ENCODE measurements around the gene PITPNB.
A peak's percentile ranks its signal among the peaks of the same experiment; 100 is the strongest.

PITPNB gene

DNA sequence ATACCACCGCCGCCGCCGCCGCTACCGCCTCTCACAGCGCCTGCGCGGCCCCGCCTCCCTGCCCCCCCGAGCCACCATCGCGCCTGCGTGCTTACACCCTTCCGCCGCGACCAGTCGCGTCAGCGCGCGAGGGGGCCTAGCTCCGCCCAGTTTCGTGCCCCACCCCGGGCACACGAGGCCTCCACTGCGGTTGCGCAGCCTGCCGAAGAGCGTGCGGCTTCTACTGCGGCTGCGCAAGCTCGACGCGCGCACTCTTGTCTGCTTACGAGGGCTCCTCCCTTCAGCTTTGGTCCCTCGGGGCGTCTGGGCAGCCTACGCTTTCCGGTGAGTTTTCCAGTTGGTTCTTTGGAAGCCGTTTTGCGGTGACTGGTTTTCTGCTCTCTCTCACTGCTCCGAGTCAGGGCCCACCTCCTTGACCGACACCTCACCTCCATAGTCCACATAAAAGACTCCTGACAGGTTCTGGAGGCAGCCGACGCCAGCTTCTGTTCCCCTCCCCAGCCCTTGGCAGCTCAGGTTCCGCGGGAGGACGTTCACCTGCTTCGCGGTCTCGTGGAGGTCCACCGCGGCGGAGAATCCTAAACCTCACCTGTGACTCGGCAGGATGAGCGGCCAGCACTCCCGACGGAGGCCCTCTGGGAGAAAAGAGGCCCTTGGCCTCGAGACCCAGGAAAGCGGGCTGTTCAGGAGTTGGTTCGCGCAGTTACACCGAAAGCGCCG lies at the start of gene PITPNB:
Gene PITPNB (minus strand): TSS at position 35 of the 720 bp plus-strand sequence. CDS start 65 bp downstream, outside the sequence.
- DNase-seq = peak; percentile 95

DNA sequence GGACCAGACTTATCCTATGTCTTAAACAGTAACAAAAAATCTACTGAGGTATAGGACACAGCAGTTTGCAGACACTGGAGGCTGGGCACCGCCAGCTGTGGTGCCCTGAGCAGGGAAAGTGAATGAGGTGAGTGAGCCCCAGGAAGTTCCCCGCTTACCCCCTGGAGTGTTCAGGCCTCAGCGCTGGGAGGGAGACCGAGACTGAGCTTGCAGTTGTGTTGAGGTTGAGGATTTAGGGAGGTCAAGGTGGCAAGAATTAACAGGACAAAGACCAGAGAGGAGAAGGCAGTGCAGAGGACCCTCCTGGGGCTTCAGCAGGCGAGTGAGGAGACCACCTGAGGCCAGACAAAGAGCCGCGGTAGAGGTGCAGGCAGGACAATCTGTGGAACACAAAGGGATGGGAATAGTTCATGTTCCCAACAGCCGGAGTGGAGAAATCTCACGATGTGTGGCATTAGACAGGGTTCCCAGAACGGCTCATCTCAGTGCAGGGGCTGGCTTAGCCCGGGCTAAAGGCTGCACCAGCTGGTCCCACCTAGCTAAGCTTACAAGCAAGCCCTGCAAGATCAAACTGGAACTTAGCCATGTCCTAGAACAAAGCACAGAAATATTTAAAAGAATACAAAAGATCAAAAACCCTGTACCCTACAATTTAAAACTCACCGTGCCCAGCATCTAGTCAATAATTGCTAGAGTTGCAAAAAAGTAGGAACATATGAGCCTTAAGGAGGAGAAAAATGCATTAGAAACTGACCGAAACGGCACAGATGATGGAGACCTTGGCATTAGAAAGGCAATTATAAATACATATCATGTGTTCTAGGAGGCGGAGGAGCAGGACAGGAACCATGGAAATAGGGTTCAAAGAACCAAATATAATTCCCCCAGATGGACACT lies 47.4 kb upstream of the PITPNB start:
- DNase-seq = no peak

DNA sequence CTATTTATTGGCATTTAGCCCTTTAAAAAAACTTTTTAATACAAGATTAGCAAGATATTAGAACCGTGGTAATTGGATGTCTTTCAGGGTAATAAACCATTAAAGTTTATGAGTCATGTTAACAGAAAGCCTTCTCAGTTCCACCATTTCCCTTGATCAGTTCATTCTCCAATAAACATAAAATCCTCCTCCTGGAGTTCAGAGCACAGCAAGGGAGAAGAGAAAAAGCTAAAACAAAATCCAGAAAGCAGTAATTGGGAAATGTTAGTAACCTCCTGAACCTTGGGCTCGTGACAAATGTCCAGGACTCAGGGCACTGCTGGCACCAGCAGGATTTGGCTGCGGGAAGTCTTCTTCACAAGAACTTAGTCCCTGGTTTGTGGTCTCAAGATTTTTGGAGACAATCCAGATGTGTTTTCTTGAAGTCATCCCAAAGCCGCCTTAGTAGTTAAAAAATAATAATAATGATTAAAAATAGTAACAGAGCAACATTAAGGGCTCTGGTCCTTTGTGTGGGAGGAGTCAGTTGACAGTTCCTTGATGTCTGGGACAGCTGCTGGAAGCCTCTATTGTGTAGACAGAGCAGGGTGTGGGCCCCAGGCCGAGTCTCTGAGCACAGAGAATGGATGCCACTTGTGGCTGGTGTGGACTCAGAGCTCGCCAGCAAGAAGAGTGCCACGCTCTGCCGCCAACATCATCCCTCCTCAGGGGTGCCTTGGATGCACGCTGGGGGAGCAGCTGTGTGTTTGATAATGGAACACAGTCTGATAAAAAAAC lies 43.4 kb upstream of the PITPNB start:
- DNase-seq = peak; percentile 42

DNA sequence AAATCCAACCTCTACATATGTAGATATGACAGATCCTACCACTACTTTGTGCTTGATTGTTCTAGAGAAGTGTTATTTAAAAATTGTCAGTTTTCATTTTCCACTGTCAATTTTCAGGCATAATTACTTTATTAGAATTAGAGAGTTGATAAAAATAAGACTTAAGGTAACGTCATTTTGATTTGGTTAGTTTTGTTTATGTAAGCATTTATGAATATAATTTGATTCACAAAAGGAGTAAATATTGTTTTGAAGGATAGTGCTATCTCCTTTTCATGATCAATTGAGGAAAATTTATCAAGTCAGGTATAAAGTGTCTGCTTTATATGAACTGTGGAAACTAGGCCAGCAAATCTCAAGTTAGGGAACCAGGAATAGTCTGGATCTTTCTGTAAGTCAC lies 42.6 kb upstream of the PITPNB start:
- no peak for DNase-seq

DNA sequence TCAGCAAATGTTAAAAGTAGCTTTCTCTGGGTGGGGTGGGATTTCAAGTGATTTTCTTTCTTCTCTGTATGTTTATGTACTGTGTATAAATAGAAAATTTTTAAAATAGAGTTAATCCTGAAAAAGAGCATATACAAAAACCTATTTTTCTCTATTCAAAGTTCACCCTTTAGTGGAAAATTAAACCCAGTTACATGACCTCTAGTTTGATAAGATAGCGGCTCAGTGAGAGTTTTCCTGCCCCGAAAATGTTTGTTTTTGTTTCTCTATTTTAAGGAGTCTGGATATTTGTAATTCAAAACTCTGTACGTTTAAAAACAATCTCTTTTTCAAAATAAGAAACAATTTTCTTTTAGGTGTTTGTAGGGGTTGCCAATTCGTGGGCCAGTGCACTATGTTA lies 42.1 kb upstream of the PITPNB start:
- no peak for DNase-seq

DNA sequence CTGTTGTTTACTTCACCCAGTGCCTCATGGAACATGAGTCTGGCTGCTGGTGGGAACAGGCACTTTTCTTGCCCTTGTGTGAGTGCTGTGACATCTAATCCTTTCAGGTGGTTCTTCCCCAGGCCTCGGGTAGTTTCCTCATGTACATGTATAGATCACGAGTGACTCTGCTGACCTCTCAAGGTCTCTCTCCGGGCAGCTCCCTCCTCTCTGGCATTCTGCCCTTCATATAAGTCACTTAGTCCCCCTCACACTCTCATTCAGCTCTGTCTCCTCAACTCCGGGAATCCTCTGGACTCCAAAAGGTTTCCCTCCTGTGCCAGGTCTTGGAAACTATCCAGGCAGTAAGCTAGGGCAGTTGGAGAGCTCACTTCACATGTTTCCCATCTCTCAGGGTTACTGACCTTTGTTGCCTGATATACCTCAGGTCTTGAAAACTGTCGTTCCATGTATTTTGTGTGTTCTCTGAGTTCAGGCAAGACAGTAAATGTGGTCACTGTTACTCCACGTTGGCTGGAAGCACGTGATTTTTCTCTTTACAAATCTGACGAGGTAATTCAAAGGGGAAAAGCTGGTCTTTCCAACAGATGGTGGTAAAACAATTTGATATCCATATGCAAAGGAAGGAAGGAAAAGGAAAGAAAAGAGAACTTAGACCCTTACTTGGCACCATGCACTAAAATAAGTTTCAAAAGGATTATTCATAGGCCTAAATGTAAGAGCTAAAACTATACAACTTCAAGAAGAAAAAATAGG lies 40.5 kb upstream of the PITPNB start:
- no peak for DNase-seq

DNA sequence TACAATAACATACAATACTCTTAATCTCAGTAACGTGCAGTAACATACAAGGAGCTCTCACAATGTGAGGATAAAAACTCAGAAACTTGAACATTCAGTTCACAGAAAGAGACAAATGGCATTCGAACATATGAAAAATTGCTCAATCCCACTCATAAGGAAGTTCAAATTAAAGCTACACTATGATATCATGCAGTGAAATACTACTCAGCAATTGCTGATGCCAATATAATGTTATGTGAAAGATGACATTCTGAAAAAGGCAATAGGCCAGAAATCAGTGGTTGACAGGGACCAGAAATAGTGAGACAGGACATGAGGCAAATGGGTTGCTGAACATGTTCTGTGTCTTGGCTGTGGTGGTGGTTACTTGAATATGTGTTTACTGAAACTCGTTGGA lies 33.7 kb upstream of the PITPNB start:
- no peak for DNase-seq

DNA sequence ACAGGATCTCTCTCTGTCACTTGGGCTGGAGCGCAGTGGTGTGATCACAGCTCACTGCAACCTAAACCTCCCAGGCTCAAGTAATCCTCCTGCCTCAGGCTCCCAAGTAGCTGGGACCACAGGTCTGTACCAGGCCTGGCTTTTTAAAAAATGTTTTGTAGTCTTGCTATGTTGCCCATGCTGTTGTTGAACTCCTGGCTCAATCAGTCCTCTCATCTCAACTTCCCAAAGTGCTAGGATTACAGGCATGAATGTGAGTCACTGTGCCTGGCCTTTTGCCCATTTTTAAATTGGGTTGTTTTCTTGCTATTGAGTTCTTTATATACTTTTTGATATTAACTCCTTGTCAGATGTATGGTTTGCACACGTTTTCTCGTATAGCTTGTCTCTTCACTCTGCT lies 33.0 kb upstream of the PITPNB start:
- no peak for DNase-seq

DNA sequence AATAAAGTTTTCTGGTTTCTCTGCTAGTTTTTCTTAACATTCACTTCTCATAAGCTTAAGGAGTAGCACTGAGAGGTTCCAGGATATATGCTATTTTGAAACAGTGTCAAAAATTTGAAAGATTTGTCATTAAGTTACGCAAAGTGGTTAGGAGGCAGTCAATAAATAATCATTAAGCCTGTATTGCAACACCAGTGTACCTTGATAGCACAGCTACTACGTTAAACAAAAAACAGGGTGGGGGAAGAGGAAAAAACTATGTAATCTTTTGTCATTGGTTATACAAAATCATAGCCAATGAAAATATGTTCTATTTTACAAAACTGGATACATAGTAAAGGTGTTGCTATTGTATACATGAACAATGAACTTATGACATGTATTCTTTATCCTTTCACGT lies 30.4 kb upstream of the PITPNB start:
- DNase-seq = no peak

DNA sequence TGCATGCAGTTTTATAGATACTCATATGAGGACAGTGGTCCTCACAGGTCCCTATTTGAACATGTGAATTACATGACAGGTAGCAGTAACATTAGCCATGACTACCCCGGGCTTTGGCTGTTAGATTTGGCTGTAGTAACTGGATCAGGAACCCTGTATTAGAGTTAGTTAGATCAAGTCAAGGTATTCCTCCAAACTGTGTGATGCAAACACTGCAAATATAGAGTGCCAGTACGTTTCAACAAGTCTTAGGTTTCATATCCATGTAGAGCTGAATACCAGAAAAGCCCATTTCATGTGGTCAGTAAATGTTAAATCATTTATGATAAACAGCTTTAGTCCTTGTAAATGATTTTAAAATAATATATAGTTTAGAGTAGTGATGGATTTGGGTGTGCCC lies 29.5 kb upstream of the PITPNB start:
- no peak for DNase-seq

DNA sequence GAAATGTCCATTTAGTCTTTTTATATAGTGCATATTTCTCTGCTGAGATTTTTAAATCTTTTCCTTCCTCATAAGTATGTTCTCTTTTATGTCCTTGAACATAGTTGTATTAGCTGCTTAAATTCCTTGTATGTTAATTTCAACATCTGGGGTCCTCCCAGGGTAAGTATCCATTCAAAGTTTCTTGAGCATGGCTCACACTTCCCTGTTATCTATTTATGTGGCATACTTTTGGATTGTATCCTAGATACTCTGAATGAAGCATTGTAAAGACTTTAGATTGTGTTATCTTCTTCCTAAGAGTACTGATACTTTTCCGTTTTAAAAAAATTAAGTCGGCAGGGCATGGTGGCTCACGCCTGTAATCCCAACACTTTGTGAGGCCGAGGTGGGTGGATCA lies 28.4 kb upstream of the PITPNB start:
- DNase-seq = no peak

DNA sequence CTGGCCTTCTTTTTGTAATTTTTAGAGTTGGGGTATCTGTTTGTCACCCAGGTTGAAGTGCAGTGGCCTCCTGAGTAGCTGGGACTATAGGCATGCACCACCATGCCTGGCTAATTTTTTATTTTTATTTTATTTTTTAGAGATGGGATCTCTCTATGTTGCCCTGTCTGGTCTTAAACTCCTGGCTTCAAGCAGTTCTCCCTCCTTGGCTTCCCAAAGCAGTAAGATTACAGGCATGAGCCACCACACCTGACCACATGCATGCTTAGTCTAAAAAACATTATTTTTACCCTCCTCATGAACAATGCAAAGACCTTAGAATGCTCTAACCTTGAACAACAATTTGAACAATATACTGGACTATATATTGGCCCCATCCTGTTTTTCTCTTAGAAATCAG lies 22.1 kb upstream of the PITPNB start:
- DNase-seq = no peak

DNA sequence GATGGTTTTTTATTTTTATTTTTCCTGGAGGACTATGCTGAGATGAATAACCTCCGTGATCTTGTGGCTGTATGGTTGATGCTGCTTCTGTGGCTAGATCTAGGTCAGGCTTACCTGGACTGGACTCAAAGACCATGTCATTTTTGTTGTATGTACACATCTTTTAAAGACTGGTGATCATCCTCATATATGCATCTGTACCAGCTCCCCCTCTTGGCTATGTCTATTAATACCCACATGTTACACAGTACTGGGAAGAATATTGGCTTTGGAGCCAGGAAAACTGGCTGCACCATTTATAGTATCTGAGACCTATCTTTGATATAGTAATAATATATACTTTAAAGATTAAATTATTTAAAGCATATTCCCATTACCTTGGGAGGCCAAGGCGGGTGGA lies 18.4 kb upstream of the PITPNB start:
- no peak for DNase-seq

DNA sequence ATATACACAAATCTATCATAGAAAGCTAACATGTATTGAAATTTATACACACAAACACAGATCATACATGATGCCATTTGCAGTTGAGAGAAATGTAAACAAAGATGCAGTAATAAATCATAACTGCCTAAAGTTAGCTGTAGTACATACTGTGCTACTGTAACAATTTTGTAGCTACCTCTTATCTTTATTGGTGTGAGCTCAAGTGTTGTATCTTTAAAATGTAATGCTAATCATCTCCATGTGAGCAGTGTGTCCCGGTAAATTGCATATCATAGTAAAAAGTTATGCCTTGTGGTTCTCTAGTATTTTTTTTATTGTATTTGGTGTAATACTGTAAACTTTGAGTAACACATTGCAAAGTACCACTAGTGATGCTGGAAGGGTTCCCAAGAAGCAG lies 16.8 kb upstream of the PITPNB start:
- DNase-seq = no peak

DNA sequence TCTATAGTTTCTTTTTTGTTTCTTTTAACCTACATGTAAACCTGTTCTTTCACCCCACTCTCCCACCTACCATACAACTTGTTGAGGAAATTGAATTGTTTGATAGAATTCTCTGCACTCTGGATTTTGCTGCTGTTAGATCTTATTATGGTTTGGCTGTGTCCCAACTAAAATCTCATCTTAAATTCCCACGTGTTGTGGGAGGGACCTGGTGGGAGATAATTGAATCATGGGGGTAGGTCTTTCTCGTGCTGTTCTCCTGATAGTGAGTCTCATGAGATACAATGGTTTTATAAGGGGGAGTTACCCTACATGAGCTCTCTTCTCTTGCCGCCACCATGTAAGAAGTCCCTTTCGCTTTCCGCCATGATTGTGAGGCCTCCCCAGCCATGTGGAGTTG lies 15.0 kb upstream of the PITPNB start:
- DNase-seq = no peak

DNA sequence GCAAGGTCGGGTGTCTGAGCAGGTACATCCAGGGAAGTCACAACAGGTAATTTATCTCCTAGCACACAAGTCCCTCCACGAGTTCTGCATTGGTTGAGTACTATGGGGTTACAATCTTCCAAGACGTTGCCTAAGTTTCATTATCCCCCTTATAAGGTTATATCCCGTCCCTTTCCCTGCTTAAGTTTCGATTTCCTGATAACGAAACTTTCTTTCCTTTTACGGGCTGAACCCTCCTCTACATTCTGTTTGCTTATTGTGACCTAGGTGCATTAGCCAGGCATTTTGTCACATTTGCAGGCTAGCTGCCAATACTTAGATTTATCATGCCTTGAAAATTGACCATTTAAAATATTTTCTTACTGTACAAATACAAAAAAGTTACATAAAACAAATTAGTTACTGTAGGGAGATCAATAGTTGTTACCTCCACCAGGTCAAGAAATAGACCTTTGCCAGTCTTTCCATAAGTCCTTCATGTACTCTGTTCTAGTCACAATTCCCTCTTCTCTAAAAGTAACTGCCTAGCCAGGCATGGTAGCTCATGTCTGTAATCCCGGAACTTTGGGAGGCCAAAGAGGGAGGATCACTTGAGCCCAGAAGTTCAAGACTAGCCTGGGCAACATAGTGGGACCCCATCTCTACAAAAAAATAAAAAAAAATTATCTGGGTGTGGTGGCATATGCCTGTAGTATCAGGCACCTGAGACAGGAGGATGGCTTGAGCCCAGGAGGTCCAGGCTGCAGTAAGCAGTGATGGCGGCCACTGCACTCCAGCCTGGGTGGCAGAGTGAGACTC lies 14.3 kb upstream of the PITPNB start:
- DNase-seq = no peak

DNA sequence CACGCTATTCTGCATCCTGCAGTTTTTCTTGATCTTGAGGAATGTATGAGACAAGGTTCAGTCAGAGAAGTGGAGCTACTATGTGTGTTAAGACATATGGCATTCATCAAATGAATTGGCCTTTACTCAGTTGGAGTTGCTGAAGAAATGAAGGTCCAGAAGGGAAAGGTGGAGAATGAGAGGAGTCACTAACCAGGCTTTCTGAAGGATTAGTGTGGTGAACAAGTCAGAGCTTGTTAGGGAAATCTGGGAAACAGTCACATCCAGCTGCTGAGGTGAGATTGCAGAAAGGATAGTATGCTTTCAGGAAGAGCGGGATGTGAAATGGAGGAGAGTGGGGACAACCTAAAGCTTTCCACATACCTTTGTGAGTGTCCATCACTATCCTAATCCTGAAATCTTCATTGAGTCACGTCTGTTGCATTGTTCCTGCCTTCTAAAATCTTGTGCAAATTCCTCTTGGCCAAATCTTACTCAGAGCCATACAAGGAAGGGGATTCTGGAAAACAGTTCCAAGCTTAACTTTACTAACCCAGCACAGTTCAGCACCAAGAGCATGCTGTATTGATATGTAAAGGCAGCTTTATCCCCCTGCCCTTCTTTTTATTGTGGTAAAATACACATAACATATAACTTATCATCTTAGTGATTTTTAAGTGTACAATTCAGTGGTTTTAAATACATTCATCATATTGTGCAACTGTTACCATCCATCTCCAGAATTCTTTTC lies 11.4 kb upstream of the PITPNB start:
- DNase-seq = no peak

DNA sequence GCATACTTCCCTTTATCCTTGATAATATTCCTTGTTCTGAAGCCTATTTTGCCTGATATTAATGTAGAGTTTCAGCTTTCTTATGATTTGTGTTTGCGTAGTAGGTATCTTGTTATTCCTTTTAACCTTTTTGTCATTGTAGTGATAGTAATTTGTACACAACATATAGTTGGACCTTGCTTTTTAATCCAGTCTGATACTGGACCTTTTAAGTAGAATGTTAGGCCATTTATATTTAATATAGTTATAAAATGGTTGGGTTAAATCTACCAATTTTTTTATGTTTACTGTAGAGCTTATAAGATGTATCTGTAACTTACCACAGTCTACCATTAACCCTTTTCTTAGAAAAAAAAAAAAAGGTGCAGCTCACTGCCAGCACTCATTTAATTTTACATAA lies 8.6 kb upstream of the PITPNB start:
- DNase-seq = no peak

DNA sequence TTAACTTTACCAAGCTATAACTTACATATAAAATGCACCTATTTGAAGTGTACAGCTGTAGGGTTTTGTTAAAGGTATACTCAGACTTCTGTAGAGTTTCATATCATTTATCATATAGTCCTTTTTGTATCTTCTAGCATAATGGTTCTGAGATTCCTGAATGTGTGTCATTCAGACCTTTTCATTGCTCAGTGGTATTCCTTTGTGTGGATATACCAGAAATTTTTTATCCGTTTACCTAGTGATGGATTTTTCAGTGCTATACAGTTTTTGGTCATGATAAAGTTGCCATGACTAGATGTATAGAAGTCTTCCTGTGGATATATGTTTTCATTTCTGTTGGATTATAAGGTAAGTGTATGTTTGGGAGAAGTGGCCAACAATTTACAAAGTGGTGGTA lies 6.3 kb upstream of the PITPNB start:
- DNase-seq = no peak

DNA sequence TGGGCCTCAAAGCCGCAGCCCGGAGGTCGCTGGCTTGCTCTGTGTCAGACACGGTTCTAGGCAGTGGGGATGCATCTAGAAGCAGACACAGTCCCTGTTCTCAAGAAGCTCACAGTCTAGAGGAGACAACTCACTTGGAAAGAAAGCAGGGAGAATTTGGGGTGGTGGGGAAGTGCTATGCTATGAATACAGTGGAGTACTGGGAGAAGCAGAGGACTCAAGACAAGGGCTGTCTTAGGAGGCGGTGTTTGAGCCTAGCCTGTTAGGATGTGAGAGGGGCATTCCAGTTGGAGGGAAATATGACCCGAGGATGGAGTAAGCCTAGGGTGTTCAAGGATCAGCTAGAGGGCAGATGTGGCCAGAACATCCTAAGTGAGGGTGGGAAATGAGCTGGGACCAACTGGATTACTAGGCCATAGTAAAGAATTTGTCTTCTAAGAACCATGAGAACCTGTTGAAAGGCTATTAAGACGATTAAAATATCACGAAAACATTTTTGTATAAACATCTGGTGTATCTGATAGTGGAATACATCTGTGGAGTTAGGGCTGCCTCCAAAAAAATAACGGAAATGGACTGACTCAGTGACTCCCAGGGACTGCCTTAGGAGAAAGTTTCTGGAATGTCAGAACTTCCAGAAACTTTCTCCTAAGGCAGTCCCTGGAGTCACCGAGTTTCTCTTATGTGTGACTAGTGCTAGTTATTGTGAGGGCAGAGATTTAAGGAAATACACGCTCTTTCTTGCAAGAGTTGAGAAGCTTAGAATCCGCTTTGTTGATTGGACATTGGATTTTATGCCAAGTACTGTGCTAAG lies 1.1 kb upstream of the PITPNB start:
- no peak for DNase-seq

Measured in NCI-H345 (cell line).